VCaP (cell line): ENCODE results near the gene CADM1.
A peak's percentile ranks its signal among the peaks of the same experiment; 100 is the strongest.

Experiments
- H3K27ac ChIP-seq: fragments of 450-650 bp; 2 replicates; pipeline ENCODE4 v1.5.1; 2017
- TF ChIP-seq, protein P1 (sequence below): fragments of 450-650 bp; conservative IDR thresholded peaks from 2 replicates; pipeline ENCODE4 v1.5.1; 2017; ENCODE audit warnings: mild to moderate bottlenecking, moderate library complexity

CADM1 gene

GRCh38 chr11:115383431-115383830 is 120.8 kb downstream of the CADM1 start:
- TF ChIP-seq, protein P1, sequence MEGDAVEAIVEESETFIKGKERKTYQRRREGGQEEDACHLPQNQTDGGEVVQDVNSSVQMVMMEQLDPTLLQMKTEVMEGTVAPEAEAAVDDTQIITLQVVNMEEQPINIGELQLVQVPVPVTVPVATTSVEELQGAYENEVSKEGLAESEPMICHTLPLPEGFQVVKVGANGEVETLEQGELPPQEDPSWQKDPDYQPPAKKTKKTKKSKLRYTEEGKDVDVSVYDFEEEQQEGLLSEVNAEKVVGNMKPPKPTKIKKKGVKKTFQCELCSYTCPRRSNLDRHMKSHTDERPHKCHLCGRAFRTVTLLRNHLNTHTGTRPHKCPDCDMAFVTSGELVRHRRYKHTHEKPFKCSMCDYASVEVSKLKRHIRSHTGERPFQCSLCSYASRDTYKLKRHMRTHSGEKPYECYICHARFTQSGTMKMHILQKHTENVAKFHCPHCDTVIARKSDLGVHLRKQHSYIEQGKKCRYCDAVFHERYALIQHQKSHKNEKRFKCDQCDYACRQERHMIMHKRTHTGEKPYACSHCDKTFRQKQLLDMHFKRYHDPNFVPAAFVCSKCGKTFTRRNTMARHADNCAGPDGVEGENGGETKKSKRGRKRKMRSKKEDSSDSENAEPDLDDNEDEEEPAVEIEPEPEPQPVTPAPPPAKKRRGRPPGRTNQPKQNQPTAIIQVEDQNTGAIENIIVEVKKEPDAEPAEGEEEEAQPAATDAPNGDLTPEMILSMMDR = no peak
- no peak overlapping the region for H3K27ac ChIP-seq

DNA sequence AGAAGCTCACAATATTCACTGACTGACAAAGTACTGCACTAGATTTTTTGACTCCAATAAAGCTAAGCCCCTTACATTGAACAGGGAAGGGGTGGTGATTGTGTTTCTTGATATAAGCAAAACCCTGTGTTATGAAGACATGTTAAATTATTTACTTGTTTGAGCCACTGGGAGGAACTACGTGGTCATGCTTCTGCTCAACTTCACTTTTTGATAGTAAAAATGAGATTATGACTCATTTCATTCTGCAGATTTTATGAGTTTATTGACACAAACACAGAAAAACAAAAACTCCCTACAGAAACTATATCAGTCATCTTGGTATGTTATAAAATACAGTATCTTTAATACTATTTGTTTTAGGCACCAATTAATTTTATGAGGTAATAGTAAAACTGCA is 124.7 kb downstream of the CADM1 start:
- H3K27ac ChIP-seq = no peak overlapping the region
- TF ChIP-seq, protein P1 = peak; percentile 11; the same call in 1 of the 2 replicates

DNA sequence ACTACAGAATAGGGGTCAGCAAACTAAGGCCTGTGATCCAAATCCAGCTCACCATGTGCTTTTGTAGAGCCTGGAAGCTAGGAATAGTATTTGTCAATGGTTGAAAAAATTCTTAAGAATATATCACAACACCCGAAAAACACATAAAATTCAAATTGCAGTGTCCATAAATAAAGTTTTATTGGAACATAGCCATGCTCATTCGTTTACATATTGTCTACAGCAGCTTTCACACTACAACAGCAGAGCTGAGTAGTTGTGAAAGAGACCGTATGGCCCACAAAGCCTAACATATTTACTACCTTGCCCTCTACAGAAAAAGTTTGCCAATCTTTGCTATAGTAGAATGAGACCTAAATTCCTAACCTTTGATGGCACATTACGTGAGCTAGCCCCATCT is 125.7 kb downstream of the CADM1 start:
- no peak overlapping the region for H3K27ac ChIP-seq
- TF ChIP-seq, protein P1 = no peak

GRCh38 chr11:115377882-115378296 is 126.3 kb downstream of the CADM1 start:
- TF ChIP-seq, protein P1 = no peak
- H3K27ac ChIP-seq = no peak overlapping the region

DNA sequence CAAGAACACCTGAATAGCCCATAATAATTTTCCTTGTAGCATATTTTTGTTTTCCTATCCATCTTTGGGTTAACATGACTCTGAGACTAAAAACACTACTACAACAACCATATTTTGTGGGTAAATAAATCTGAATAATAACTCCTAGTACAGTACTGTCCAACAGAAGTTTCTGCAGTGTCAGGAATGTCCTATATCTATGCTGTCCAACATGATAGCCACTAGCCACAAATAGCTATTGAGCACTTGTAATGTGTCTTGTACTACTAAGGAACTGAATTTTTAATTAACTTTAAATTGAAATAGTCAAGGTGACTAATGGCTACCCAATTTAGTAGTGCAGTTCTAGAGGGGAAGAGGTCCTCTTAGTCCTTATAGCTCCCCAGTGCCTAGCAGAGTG is 135.6 kb downstream of the CADM1 start:
- TF ChIP-seq, protein P1 = no peak
- no peak overlapping the region for H3K27ac ChIP-seq

- H3K27ac ChIP-seq = no peak overlapping the region
- TF ChIP-seq, protein P1 = no peak
Observed at GRCh38 chr11:115366826-115367225, 137.4 kb downstream of the CADM1 start.

- no peak overlapping the region for H3K27ac ChIP-seq
- TF ChIP-seq, protein P1 = no peak
Observed at GRCh38 chr11:115365907-115366306, 138.3 kb downstream of the CADM1 start.

- TF ChIP-seq, protein P1 = no peak
- no peak overlapping the region for H3K27ac ChIP-seq
Observed at GRCh38 chr11:115364896-115365295, 139.3 kb downstream of the CADM1 start.
